GM18519 (cell line): Measurements from ENCODE around the gene VPS54.
"Not testable (repeated sequence)": the region's sequence is repeated elsewhere in the genome, so short reads cannot be mapped to it uniquely, and the experiment has no call there.

Experiments used
- ATAC-seq: cut with Tn5 transposase; IDR thresholded peaks from one replicate; pipeline ENCODE4 v1.9.1; 2021; ENCODE audit warnings: mild to moderate bottlenecking, moderate library complexity; ENCODE audit not compliant: unreplicated experiment, low FRiP score

The VPS54 gene

GRCh38 chr2:63849381-63850203 is 169.6 kb downstream of the VPS54 start:
- ATAC-seq, result no peak

GRCh38 chr2:63847571-63847970 is 171.7 kb downstream of the VPS54 start:
- not testable (repeated sequence) for ATAC-seq

- ATAC-seq, result no peak
These were observed 172.7 kb downstream of the VPS54 start for GRCh38 chr2:63846487-63846886.

- no peak for ATAC-seq
These were observed 173.4 kb downstream of the VPS54 start for GRCh38 chr2:63845866-63846265.

- no peak for ATAC-seq
These were observed 174.6 kb downstream of the VPS54 start for GRCh38 chr2:63844616-63845015.

- ATAC-seq, result no peak
These were observed 175.4 kb downstream of the VPS54 start for GRCh38 chr2:63843791-63844190.

- ATAC-seq, result no peak
These were observed 176.1 kb downstream of the VPS54 start for GRCh38 chr2:63843093-63843492.

GRCh38 chr2:63842149-63843061 is 176.8 kb downstream of the VPS54 start:
- no peak for ATAC-seq
